HG03045 (cell line): ENCODE data around the gene PCSK6.

ENCODE experiments used
- ATAC-seq: cut with Tn5 transposase; IDR thresholded peaks from one replicate; pipeline ENCODE4 v1.9.1; 2021; ENCODE audit warnings: mild to moderate bottlenecking, moderate library complexity; ENCODE audit not compliant: unreplicated experiment

The PCSK6 gene

DNA sequence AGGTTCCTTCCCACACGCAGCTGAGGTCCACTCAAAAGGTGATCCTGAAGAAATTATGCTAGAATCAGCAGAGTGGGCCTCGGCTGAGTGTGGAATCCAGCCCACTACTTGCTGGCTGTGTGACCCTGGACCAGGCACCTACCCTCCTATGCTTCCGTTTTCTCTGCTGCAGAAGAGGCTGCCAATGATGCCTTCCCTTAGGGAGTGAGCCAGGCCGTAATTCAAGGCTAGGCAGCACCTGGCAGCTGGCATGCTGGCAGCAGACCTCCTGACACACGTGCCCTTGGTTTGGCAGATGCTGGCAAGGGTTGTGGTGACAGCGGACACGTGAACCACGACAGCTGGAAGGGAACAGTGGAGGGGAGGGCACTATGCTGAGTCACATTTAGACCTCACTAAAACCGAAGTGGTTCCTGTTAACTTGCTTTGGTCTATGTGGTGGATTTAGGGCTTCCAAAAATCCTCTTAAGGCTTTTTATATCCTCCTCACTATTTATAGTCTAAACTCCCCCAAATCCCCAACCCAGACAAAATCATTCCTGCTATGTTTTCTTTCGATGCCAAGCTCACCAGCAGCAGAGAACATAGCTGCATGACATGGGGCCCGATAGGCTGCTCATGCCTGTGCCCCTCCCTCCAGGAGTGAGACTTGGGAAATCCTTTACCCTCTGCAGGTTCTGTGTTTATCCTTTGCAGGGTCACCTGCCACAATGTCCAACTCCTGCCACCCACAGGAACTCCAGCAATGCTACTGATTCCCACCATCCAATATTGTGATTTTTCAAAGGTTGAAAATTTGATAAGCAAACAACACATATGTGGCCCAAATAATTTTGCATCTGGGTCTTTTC, 10.6 kb upstream of the PCSK6 start:
- peak; percentile 44 for ATAC-seq

DNA sequence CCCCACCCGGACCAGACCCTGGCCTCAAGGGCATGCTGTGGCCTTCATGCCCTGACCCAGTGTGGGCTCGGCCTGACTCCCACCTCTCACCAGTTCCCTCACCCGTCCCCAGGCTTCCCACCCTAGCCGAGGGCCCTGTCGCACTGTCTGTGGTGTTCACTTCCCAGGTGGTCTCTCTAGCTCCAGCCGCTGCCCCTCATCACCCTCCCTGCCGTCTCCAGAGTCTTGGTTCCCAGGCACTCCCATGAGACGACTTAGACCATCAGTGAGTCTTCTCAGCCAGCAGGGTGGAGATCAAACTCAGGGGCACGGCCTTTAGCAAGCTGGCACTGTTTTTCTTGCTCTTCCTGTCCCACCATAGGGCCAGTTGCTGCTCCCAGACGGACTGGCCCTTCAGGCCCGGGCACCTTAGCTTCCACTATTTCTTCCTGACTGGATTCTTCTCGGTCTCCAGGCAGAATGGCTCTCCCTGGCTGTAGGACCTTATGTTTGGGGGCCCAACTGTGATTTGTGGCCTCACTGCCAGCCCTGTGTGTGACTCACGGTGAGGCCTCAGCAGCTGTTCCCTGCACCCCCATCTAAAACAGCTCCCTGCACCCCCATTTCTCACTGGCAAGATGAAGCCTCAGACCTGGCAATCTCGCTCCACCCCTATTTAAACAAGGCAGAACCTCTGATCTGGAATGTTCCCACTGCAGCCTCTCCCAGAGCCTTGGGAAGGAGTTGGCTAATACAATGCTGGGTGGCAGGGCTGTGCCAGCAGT, 9.4 kb upstream of the PCSK6 start:
- no peak for ATAC-seq

DNA sequence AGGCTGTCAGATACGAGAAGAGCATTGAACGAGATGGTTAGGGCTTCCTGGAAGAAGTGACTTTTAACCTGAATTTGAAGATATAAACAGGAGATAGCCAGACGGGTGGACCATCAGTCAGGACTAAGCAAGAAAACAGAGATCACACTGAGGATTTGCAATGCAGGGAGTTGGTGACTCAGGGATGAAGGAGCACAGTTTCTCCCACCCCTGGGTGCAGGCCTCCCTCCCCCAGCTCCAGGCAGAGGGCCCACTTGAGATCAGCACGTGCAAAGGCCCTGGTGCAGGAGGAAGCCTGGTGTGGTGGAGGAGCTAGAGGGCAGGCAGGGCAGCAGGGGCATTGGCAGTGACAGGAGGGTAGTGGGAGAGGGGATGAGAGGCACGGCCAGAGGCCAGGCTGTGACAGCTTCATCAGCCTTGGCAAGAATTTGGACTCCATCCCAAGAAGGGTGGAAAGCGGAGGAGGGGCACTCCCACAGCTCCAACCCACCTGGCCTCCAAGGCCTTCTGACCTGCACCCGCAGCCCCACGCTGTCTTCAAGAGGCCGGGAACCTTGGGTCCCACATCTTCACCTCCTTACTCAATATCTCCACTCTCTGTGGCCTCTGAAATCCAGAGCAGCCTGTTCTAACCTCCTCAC, 8.7 kb upstream of the PCSK6 start:
- ATAC-seq: no peak

DNA sequence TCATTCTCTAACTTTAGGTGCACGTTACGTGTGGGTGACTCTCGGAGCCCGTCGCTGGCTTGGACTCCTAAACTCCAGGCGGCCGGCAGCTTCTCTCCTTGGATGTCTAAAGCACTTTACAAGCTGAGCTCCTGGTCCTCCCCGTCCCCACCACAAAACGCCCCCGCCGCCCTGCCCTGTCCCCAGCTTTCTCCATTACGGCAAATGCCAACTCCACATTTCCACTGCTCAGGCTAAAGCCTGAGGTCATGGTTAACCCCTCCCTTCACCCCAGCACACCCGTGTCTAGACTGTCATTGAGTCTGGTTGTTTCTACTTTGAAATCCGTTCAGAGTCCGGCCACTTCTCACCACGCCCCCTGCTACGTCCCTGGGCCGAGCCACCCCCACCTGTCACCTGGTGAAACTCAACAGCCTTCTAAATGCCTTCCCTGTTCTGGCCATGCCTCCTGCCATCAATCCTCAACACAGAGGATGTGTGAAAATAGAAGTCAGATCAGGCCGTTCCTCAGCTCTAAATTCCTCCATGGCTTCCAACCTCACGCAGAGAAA, 8.1 kb upstream of the PCSK6 start:
- no peak for ATAC-seq

DNA sequence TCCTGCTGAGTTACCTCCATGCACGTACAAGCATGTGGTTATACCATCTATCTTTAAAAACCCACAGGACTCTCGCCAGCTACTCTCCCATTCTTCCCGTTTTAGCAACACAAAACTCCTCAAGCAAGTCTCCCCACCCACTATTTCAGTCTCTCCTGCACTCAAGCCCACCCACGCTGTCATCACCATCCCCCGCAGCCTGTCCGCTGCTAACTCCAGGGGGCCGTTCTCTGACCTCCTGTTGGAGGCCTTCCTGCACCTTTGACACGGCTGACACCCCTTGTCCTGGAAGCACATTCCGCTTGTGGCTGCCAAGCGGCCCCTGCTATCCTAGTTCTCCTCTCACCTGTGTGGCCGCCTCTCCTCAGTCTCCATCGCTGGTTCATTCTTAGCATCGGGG, 7.5 kb upstream of the PCSK6 start:
- ATAC-seq: no peak

DNA sequence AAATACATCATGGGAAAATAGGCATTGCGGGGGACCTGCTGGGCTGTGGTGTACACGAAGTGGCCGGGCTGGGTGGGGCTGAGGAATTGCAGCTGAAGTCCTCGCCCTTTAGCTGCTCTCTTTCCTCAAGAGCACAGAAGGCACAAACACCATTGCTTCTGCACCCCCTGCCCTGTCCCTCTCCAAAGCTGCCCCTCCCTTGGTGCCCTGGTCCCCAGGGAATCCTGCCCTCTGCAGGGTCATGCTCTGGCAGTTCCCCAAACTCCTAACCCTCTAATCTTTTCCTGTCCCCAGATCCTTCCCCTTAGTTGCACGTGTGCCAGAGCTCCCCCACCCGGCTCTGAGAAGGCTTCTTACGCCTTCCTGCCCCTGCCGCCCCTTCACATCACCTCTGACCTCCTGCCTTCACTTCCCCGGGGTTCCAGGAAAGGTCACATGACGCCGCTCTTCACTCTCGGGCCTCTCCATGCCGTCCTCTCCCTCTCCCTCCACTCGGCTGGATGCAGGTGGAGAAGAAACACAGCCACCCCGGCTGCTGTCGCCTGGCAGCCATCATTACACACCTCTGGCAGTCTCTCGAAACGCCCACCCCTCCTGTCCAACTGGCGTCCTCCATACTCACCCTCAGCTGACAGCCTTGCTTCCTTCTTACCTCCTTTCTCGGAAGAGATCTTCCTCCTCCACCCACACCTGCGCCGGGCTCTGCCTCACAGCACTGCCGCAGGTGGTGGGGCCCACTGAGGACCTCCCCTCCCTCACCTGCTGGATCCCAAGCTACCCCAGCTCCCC, 6.9 kb upstream of the PCSK6 start:
- ATAC-seq: no peak

DNA sequence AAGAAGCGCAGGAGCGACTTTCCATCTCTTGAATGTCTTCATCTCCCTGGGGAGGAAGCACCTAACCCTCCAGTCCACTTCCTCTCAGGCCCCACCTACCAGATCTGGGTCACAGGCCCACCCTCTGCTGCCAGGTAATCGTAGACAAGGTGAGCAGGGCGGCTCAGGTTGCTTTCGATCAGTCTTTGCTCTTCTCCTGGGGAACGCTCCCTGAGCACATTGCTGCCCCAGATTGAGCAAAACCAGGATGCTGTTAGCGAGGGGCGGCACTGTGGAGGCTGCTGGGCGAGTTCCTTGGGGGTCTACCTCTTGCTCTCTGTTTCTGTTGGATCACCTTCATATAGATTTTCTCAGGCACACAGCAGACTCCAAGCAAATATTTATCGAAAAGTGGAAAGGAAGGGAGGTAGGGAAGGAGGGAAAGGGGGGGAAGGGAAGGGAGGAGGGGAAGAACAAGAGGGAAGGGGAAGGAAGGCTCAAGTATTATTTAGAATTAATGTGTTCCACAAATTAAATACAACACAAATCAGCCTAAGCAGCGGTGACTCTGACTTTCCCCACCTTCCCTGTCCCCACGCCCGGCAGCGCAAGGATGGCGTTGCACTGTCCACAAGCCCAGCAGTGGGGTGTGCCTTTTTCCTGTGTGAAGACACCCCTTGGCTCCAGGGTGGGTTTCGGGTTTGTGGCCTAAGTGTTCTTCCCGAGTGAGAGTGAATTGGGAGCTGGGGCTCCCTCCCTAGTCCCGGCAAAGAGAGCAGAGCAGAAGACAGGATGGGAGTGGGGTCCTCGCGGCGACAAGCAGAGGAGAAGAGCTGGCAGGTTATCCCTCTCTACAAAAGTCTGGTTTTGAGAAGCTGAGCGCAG, 6.1 kb upstream of the PCSK6 start:
- ATAC-seq: no peak

DNA sequence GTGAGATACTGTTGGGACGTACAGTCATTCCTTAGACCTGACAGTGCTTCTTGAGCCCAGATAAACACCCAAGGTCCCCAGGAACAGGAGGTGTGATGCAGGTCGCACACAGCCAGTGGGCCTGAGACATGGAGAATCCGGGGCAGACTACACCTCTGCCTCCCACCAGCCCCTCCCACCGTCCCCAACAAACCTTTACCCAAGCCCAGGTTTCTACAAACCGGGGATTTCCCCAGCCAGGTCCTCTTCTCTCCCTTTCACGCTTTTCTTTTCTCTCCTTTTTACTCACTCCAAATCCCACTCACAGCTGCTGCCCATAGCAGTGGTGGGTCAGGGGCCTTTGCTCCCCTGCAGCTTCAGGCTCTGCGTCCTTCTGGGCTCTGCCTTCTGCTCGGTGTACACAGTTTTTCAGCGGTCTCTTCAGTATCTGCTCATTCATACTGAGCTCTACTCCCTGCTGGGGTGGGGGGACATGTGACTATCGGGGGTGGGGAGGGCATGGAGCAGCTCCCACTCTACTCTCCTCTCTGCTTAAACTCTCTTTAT, 4.8 kb upstream of the PCSK6 start:
- no peak for ATAC-seq

DNA sequence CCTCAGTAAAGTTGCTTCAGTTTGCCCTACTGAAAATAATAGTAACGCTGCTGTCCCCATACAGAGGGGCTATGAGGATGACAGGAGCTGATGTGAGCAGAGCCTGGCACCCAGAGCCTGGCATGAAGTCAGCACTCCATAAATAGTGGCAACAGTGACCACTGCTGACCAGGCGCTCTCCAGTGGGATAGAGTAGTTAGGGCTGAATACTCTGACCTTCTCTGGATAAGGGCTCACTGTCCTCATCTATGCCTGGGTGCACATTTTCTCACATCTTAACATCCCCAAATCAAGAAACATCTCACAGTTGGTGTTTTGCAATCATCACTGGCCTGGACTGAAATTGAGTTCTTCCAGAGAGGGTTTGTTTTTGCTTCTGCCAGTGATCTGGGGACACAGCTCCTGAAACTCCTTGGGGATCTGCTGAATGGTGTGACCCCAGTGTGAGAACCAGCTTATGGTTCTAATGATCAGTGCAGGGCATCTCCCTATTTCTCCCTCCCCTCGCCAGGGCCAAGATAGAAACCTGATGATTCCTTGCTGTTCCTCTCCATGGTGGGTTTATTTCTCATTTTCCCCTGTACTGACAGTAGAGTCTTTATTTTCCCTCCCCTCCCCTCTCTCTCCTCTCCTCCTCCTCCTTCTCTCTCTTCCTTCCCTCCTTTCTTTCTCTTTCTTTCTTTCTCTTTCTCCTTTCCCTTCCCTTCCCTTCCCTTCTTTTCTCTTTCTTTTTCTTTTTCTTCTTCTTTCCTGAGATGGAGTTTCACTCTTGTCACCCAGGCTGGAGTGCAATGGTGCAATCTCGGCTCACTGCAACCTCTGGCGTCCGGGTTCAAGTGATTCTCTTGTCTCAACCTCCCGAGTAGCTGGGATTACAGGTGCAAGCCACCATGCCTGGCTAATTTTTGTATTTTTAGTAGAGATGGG, 3.5 kb upstream of the PCSK6 start:
- no peak for ATAC-seq

DNA sequence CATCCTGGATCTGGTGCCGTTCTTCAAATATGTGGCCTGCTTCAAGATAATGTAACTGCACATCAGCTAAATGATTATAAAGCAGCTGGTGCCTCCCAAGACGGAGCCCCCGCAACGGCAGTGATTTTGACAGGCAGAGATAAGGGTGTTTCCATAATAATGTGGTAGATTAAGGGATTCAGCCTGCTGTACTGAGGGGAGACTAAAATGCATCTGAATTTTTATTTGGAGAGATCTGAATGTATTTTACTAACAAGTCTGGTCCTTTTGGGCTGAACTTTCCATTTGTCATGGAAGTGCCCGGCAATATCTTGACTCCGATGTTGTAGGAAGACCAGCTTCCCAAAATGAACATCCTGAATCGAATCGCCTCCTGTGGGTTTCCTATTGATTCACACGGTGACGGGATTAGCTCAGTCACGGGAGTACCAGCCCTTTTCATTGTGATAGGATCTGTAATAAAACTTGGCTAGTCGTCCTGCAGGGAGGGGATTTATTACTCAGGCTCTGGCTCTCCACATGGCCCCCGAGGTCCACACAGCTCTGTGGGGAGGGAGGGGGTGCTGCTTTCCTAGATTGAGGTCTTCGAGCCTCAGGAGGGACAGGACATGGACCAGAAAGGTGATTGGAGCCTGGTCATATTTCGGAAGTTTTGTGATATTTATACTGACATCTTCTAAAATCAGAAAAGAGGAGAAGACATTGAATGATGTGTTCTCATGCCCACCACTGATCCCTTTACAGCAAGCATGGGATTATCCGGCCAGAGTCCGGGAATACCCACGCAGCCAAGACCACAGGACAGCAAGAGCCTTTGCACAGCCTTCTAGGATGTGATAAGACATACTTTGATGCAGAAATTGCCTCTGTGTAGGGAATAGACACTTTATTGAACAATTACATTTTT, 2.5 kb upstream of the PCSK6 start:
- no peak for ATAC-seq

DNA sequence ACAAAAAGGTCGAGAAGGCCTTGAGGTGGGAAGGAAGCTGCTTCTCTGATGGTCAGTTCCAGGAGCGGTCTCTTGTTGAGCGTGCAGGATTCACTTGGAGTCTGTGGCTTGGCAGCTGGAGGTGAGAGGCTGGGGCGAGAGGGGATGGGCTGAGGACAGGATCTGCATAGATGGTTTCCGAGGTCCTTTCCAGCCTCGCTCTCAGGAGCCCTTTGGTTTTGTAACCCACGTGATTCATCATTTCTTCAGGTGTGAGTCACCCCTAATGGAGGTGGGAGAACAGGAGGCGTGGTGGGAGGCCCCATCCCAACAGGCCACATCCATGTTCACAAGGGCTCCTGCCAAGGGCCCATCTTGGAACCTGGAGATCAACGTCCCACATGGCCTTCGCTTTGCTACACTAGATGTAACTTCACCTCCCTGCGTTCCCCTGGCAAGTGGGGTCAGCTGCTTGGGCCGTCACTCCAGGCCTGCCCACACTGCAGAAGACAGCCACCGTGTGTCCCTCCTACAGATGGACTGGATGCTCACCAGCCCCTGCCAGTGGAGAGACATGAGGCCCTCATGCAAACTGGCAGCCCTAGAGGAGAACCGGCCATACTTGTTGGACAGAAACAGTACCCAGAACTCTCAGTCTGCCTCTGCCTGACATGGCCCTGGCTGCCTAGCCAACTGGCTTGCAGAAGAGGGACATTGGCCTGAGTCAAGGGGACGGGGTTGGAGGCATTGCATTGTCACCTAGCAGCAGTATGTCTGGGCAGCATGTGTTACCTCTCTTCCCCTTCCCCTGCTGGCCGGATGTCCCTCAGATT, 1.6 kb upstream of the PCSK6 start:
- no peak for ATAC-seq

DNA sequence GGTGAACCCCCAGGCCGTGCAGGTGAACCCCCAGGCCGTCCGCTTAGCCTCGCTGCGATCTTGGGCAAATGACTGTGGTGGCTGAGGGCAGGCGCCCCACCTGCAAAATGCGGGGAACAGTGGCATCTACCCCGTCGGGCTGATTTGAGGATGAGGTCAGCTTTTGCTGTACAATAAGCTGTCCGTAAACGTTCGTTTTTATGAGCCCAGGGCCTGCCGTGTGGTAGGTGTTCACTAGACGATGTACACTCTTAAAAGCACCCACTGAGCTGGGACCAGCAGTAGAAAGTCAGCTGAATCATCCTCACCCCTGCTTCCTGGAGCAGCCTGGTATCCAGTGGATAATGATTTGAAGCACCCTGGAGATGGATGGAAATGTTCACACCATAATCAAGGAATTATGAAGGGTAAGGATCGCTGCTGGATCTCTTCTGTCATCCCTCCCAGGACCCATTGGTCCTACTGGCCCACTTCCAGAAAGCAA, 943 bp upstream of the PCSK6 start:
- no peak for ATAC-seq

DNA sequence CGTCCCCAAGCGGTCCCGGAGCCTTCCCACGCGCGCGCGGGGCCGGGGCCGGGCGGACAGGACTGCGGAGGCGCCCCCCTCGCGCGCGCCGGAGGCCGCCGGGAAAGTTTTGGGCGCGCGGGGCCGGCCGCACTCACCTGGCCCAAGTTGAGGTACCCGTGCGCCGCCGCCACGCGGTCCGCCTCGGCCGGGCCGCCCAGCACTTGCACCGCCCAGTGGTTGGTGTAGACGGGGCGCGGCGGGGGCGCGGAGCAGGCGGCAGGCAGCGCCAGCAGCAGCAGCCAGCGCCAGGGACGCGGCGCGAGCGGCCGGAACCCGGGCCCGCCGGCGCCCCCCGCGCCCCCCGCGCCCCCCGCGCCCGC, 289 bp downstream of the PCSK6 start:
- no peak for ATAC-seq

DNA sequence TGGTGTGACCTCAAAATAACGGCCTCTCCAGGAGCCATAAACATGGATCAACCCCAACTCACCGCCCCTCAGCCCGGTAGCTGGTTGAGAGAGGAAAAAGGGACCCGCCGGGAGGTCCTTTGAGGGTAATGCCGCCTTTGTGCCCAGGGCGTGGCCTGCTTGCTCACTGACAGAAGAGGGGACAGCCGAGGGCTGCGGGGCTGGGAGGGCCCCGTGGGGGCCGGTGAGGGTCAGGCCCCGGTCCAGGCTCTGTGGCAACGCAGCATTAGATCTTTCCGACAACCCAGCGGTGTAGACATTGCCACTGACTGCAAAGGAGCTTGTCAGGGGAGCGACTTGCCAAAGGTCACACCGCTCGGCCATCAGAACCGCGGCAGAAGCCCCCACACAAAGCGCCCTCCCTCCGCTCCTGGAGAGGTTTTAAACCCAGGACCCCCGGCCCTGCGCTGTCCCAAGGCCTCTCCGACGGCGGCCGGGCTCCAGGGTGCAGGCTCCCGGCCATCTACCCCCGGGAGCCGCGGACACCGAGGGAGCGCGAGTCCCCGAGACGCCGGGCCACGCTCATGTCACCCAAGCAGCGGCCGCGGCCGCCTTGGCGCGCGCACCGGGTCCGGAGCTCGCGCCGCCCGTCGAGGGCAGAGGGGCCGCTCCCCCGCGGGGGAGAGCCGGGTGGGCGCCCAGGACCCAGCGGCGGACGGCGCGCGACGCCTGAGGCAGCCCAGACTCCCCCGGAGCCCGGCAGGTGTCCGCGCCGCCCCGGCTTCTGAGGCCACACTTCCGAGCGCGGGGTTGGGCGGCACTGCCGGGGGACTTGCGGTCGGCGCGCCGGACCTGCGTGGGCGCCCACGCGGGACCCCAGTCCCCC, 975 bp downstream of the PCSK6 start:
- no peak for ATAC-seq

DNA sequence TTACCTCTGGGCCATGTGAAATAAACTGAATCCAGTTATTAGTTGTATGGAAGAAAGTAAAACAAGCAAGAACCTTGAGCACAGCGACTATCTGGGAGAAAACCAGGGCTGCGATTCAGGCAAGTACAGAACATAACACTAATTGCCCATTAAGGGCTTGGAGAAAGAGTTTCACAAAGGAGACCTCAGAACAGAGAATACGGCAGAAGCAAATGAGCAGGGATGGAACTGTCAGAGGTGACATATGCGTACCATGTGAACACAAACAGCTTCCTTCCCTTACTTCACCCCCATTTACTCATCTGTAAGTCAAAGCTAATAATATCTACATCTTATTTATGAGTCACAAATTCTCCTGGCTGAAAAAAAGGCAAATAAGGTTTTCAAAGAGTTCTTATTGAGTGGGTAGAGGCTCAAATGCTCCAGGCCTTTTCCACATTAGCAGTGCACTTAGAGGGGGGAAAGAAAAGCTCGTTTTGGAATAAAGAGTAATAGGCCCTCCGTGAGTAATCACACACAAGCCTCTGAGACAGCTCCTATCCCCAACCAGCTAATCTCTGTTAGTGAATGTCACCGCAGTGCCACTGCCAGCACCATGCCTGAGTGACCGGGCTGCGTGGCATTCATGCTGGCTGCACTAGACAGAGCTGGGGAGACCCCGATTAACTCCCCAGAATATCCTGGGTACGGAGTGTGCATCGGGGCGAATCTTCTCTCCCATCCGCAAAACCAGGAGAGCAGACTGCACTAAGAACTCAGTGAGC, 2.6 kb downstream of the PCSK6 start:
- no peak for ATAC-seq
